ENCODE results near the gene BICC1.
"Not testable (repeated sequence)": the region's sequence is repeated elsewhere in the genome, so short reads cannot be mapped to it uniquely, and the experiment has no call there.

BICC1 gene

GRCh38 chr10:58857251-58857805 lies 344.7 kb downstream of the BICC1 start:
- no peak overlapping the region for H3K27ac ChIP-seq
- TF ChIP-seq CTCF (conservative IDR thresholded peaks at IDR 0.05) (no peak), ZFX (IDR thresholded peaks at IDR 0.05) (no peak)

- not testable (repeated sequence) for H3K27ac ChIP-seq
Observed at GRCh38 chr10:58858123-58858522, 345.5 kb downstream of the BICC1 start.

GRCh38 chr10:58859526-58859925 lies 346.9 kb downstream of the BICC1 start:
- no peak overlapping the region for H3K27ac ChIP-seq
- no peak for TF ChIP-seq CTCF (conservative IDR thresholded peaks at IDR 0.05)
- no peak for TF ChIP-seq ZFX (IDR thresholded peaks at IDR 0.05)

- TF ChIP-seq CTCF (conservative IDR thresholded peaks at IDR 0.05): no peak
- no peak for TF ChIP-seq ZFX (IDR thresholded peaks at IDR 0.05)
- no peak overlapping the region for H3K27ac ChIP-seq
Observed at GRCh38 chr10:58867683-58868082, 355.0 kb downstream of the BICC1 start.

- no peak overlapping the region for H3K27ac ChIP-seq
- TF ChIP-seq ZFX (IDR thresholded peaks at IDR 0.05): no peak
- TF ChIP-seq CTCF (conservative IDR thresholded peaks at IDR 0.05): no peak
Observed at GRCh38 chr10:58868736-58869435, 356.2 kb downstream of the BICC1 start.

- no peak overlapping the region for H3K27ac ChIP-seq
- TF ChIP-seq CTCF (conservative IDR thresholded peaks at IDR 0.05): no peak
- TF ChIP-seq ZFX (IDR thresholded peaks at IDR 0.05): no peak
Observed at GRCh38 chr10:58870070-58870469, 357.4 kb downstream of the BICC1 start.

- H3K27ac ChIP-seq: no peak overlapping the region
- TF ChIP-seq ZFX (IDR thresholded peaks at IDR 0.05): no peak
- no peak for TF ChIP-seq CTCF (conservative IDR thresholded peaks at IDR 0.05)
Observed at GRCh38 chr10:58873161-58873560, 360.5 kb downstream of the BICC1 start.
